RWPE1 (cell line): ENCODE results near the gene CCNG2.

Experiments
- CTCF ChIA-PET: fragments of 350-600 bp; sonication (Branson Sonifier 250); formaldehyde crosslinking; extraction: SDS; loops from one replicate; lab custom pipeline; 2021; lab: Yijun Ruan, JAX
- POLR2A ChIA-PET: fragments of 400-600 bp; formaldehyde crosslinking; extraction: SDS; loops from one replicate; lab custom pipeline; 2020; ENCODE audit warnings: antibody characterized with exemption; ENCODE audit not compliant: low non-redundant PET; lab: Yijun Ruan, JAX
- DNase-seq: peaks from one replicate; pipeline ENCODE4 v3.0.0; 2012; ENCODE audit warnings: low spot score
- H3K27ac ChIP-seq: fragments of 450-650 bp; 2 replicates; pipeline ENCODE4 v1.5.1; 2017
- TF ChIP-seq, protein P1 (sequence below): fragments of 450-650 bp; conservative IDR thresholded peaks from 2 replicates; pipeline ENCODE4 v1.5.1; 2017; ENCODE audit warnings: low read depth, mild to moderate bottlenecking

Gene CCNG2

DNA sequence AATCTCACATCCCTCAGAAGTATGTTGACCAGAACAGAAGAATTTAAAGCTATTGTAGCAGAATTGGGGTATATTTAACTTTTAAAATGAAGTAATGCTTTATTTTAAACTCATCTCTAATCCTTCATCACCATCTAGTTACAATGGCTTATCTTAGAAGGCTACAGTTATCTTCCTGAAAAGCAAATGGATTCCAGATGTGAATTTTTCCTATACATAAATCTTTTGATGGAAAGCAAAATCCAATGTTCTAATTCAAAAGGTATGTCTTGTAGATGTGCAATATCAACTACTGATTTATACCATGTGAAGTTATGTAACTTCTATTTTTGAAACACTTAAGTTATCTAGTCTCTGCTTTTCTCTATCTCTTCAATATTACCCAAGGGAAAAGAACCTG is 47.6 kb downstream of the CCNG2 start:
- ChIA-PET CTCF (interaction anchor here (1.5 kb wide), 1 partner anchor 50 kb away, joined by 3 read pairs; no protein-coding TSS in a partner anchor), POLR2A (no interaction called here)
- no peak for DNase-seq
- no peak overlapping the region for H3K27ac ChIP-seq
- TF ChIP-seq, protein P1, sequence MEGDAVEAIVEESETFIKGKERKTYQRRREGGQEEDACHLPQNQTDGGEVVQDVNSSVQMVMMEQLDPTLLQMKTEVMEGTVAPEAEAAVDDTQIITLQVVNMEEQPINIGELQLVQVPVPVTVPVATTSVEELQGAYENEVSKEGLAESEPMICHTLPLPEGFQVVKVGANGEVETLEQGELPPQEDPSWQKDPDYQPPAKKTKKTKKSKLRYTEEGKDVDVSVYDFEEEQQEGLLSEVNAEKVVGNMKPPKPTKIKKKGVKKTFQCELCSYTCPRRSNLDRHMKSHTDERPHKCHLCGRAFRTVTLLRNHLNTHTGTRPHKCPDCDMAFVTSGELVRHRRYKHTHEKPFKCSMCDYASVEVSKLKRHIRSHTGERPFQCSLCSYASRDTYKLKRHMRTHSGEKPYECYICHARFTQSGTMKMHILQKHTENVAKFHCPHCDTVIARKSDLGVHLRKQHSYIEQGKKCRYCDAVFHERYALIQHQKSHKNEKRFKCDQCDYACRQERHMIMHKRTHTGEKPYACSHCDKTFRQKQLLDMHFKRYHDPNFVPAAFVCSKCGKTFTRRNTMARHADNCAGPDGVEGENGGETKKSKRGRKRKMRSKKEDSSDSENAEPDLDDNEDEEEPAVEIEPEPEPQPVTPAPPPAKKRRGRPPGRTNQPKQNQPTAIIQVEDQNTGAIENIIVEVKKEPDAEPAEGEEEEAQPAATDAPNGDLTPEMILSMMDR, result no peak

DNA sequence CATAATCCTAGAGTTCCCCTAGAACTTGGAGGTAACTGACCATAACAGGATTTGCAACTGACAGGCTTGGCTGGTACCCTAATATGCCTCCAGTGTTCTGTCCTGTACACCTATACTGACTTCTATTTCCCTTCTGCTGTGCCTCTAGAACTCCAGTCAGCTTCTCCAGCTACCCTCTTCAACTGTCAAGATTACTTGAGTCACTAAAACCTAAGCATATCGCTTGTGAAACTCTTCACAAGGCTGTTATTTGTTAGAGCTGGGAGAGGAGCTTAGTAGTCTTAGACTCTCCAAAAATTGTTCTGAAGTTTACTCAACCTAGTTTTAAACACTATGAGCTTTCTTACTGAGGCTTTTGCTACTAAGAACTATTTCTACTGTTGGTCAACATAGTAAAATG is 52.0 kb downstream of the CCNG2 start:
- CTCF ChIA-PET, result interaction anchor here (0.6 kb wide), 1 partner anchor 479 kb away, joined by 3 read pairs; no protein-coding TSS in a partner anchor
- TF ChIP-seq, protein P1, result no peak
- DNase-seq, result no peak
- POLR2A ChIA-PET, result no interaction called here
- no peak overlapping the region for H3K27ac ChIP-seq

DNA sequence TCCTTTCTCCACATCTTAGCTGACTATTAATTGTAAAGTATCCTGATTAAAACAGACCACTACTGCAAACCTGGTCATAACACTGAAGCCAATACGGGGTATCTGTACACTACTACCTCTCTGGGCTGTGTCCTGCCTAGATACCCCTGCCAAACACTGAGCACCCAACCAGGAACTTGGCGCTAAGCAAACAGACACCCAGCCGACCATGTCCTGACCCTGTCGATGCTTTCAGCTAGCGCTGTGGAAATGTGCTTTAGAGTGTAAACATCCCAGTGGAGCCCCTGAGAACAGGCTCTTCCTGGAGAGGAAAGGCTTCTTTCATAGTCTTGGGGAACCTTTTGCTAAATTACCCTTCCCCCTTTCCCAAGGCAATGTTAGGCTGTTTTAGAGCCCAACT is 52.9 kb downstream of the CCNG2 start:
- no peak for DNase-seq
- POLR2A ChIA-PET, result no interaction called here
- TF ChIP-seq, protein P1, result no peak
- H3K27ac ChIP-seq, result no peak overlapping the region
- CTCF ChIA-PET, result no interaction called here

DNA sequence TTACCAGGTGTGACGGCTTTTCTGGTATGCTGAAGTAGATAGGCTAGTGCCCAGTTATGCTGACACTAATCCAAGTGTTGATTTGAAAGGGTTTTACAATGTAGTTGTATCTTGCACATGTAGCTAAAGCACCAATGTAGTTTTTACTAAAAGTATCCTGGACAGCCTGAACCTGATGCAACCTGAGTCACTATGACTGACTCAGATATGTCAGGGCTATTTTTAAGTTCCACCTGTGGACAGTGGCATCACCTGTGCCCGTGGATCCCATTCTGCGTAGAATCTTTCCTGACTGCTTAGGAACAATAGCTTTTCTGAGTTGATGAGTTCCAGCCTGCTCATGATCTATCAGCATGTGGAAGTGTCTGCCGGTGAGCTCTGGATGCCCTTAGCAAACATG is 58.1 kb downstream of the CCNG2 start:
- TF ChIP-seq, protein P1, result no peak
- ChIA-PET CTCF (interaction anchor here (1.2 kb wide), 1 partner anchor 12 kb away, joined by 3 read pairs; no protein-coding TSS in a partner anchor), POLR2A (no interaction called here)
- no peak for DNase-seq
- H3K27ac ChIP-seq, result no peak overlapping the region

DNA sequence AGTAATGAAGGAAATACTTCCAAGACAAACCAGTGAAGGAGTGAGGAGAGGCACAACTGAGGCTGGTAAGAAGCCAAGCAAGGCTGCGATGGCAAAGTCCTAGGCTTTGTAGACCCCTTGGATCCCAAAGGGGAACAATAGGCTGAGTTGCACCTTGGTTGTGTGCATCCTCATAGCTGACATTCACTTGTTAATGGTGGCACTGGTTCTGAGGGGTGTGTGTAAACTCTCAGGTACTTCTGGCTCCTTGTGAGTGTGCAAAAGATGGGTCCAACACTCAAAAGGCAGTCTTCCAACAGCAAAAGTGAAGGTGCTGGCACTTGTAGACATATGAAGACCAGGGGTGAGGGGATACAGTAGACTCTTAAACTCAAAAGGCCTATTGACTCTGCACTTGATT is 60.5 kb downstream of the CCNG2 start:
- ChIA-PET POLR2A (no interaction called here), CTCF (no interaction called here)
- DNase-seq, result no peak
- H3K27ac ChIP-seq, result no peak overlapping the region
- TF ChIP-seq, protein P1, result no peak

DNA sequence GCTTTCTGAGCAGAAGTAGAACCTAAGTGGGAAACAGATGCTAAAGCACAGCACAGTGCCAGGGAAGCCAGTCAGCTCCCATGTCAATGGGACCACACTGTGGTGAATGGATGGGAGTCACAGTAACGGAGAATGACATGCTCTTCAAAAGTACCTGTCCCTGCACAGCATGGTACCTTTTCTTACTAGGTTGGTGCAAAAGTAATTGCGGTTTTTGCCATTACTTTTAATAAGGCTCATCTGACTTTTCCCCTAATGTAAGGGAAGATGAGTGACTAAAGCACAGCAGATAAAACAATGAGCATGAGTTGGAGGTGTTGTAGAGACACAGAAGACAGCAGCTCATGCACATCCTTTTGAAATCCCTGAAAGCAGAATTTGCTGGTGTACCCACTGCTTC is 62.3 kb downstream of the CCNG2 start:
- H3K27ac ChIP-seq, result no peak overlapping the region
- TF ChIP-seq, protein P1, result no peak
- DNase-seq, result no peak
- ChIA-PET POLR2A (no interaction called here), CTCF (no interaction called here)
